Measurements from ENCODE around the gene NRP2. TPM values are rescaled to one million over a fixed set of nuclear protein-coding genes. Genes with fewer than 3 reads are reported as not detected.

The NRP2 gene
- total and polyA plus RNA-seq, 11 donors = 2.0 to 57.5 (median 4.7) TPM

DNA sequence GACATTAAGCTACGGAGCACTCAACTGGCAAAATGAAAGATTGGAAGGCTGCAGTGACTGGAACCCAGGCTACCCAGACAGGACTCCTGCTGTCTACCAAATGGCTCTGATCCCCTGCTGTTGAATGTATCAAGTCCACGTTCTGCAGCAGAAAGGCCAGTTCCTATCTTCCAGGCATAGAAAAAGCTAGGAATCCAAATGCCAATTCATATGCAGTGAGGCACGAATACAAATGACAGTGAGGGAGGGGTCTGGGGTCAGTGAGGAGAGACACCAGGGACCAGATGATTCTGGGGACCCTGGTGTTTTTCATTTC is 5.3 kb downstream of the NRP2 start:
- TF ChIP-seq, protein P1, sequence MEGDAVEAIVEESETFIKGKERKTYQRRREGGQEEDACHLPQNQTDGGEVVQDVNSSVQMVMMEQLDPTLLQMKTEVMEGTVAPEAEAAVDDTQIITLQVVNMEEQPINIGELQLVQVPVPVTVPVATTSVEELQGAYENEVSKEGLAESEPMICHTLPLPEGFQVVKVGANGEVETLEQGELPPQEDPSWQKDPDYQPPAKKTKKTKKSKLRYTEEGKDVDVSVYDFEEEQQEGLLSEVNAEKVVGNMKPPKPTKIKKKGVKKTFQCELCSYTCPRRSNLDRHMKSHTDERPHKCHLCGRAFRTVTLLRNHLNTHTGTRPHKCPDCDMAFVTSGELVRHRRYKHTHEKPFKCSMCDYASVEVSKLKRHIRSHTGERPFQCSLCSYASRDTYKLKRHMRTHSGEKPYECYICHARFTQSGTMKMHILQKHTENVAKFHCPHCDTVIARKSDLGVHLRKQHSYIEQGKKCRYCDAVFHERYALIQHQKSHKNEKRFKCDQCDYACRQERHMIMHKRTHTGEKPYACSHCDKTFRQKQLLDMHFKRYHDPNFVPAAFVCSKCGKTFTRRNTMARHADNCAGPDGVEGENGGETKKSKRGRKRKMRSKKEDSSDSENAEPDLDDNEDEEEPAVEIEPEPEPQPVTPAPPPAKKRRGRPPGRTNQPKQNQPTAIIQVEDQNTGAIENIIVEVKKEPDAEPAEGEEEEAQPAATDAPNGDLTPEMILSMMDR (IDR thresholded peaks at IDR 0.05) = no peak
- TF ChIP-seq POLR2A (IDR thresholded peaks at IDR 0.05) = no peak
- Histone ChIP-seq H3K4me1 (peaks cover 0 to 57% (median 27%) of the 10 kb centered on the region in 12 donors), H3K27me3 (peaks cover 0 to 29% (median 4%) of the 10 kb centered on the region in 9 donors), H3K9me3 (no peaks in the 10 kb centered on the region), H3K27ac (peak overlapping the region in 3 of 12 donors; percentile 13 to 93 (median 76)), H3K4me3 (peak overlapping the region in 1 of 12 donors; percentile 79), H3K36me3 (no peaks in the 10 kb centered on the region)
- DNase-seq (no peak), ATAC-seq (no peak)
- intact Hi-C loops (cut with DNase I) = loop anchor here in 9 of 10 donors (5.0 to 10.0 kb wide), 8 partner anchors 70 to 1423 kb away; partner anchors contain the start of gene PARD3B (in 1 of the 9)
- WGBS, 4 donors = 68 to 81% (median 75%) methylated on average over 3 of the region's 3 CpGs

DNA sequence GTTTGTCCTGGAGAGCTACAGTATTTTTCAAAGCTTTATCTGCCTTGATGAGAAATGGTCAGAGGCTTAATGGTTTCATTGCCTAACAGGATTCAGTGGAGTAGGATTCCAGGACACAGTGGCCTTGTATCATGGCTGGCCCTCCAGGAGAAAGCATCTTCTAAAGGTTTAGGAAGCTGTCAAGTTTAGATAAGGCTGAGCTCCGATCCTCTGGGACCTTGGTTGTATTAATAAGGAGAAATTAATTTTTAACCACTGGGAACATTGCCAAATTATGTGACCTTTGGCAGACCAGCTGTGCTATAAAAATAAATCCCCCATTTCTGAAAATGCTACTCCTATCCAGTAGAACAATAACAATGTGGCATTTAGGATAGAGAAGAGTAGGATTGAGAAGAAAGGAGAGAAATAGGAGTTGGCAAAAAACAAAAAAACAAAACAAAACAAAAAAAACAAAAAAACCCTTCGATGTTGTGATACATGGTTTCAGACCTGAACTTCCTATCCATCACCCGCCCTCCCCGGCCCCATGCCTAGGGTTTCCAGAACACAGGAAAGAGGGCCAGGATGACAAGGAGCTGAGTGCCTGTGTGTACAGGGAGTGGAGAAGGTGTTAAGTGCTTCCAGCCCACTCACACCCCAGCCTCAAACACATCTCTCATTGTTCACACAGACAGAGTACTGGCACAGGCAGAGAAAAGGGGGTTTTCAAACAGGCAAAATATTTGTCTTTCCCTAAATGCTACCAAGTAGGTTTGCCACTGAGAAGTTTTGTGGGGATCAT is 6.3 kb downstream of the NRP2 start:
- peaks cover 0 to 29% (median 3%) of the 10 kb centered on the region in 9 donors for H3K27me3 ChIP-seq
- ATAC-seq = peak in 2 of 4 donors; percentile 32 to 58
- peaks cover 0 to 52% (median 26%) of the 10 kb centered on the region in 12 donors for H3K4me1 ChIP-seq
- H3K27ac ChIP-seq = peak overlapping the region in 4 of 12 donors; percentile 4 to 93 (median 30)
- no peaks in the 10 kb centered on the region for H3K36me3 ChIP-seq
- H3K4me3 ChIP-seq = peak overlapping the region in 1 of 12 donors; percentile 12
- DNase-seq = no peak
- WGBS, 4 donors = 50 to 59% (median 55%) methylated on average over 4 of the region's 4 CpGs
- H3K9me3 ChIP-seq = no peaks in the 10 kb centered on the region
- intact Hi-C loops (cut with DNase I) = loop anchor here in 9 of 10 donors (5.0 to 10.0 kb wide), 8 partner anchors 69 to 1424 kb away; partner anchors contain the start of gene PARD3B (in 1 of the 9)
- no peak for TF ChIP-seq POLR2A (IDR thresholded peaks at IDR 0.05)
- TF ChIP-seq, protein P1 (IDR thresholded peaks at IDR 0.05) = no peak

DNA sequence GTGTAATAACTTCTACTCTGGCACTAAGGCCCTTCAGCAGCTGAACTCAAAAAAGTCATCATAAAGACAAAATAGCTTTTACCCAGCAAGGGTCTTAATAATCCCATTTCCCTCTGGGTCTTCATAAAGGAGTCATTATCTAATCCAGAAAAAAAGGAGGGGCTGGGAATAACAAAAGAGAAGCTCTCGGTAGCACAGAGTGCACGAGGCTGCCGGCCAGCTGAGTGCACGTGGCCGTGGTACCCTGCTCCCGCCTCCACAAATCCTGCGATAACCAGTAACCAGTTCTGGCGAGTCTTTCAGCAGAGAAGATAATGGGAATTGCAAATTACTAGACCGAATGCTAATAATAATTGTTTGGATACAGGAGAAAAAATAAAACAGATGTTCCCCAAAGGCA is 7.5 kb downstream of the NRP2 start:
- Histone ChIP-seq H3K4me1 (peaks cover 0 to 54% (median 22%) of the 10 kb centered on the region in 12 donors), H3K9me3 (no peaks in the 10 kb centered on the region), H3K4me3 (no peak overlapping the region), H3K27me3 (peaks cover 0 to 21% (median 0%) of the 10 kb centered on the region in 9 donors), H3K27ac (peak overlapping the region in 1 of 12 donors; percentile 93), H3K36me3 (no peaks in the 10 kb centered on the region)
- no peak for TF ChIP-seq POLR2A (IDR thresholded peaks at IDR 0.05)
- TF ChIP-seq, protein P1 (IDR thresholded peaks at IDR 0.05) = no peak
- 74 to 90% (median 82%) methylated on average over 9 of the region's 9 CpGs for WGBS, 4 donors
- no peak for ATAC-seq
- DNase-seq = no peak
- intact Hi-C loops (cut with DNase I) = loop anchor here in 9 of 10 donors (5.0 to 10.0 kb wide), 8 partner anchors 67 to 1425 kb away; partner anchors contain the start of gene PARD3B (in 1 of the 9)

DNA sequence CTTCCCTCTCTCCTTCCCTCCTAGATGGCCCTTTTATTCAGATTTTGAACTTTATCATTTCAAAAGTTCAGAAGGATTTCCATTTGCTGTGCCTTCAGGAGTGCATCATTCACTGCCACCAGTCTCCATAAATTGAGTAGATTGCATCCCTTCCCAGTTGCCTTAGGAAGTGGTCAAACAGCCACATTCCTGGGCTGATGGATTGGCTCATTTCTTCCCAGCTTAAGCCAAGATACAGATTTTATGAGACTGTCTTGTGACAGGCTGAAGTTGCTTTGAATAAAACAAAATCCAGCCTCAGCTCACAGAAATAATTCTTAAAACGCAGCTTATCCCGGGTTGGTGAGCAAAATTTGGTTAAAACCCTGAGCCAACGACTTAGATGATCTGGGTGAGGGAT is 9.8 kb downstream of the NRP2 start:
- peaks cover 0 to 45% (median 10%) of the 10 kb centered on the region in 12 donors for H3K4me1 ChIP-seq
- TF ChIP-seq, protein P1 (IDR thresholded peaks at IDR 0.05) = no peak
- no peak for TF ChIP-seq POLR2A (IDR thresholded peaks at IDR 0.05)
- no peak overlapping the region for H3K4me3 ChIP-seq
- ATAC-seq = no peak
- H3K36me3 ChIP-seq = no peaks in the 10 kb centered on the region
- no peaks in the 10 kb centered on the region for H3K9me3 ChIP-seq
- intact Hi-C loops (cut with DNase I) = no loop called here
- peak overlapping the region in 1 of 12 donors; percentile 93 for H3K27ac ChIP-seq
- 76 to 91% (median 85%) methylated on average over 3 of the region's 3 CpGs for WGBS, 4 donors
- H3K27me3 ChIP-seq = peaks cover 0 to 3% (median 0%) of the 10 kb centered on the region in 9 donors
- DNase-seq = no peak
